Mucosa of descending colon (tissue), 3 donors: ENCODE data around the gene FXYD5. TPM values are rescaled to one million over a fixed set of nuclear protein-coding genes. Genes with fewer than 3 reads are reported as not detected.

Source experiments
- ATAC-seq: fragments of 200-7000 bp; cut with Tn5 transposase; one replicate; pipeline ENCODE4 v1.9.1; 2020; ENCODE audit warnings: mild to moderate bottlenecking, moderate library complexity
- DNase-seq, 3 donors: peaks; one replicate each; pipeline ENCODE4 v3.0.0-alpha.2; 2020
- H3K36me3 ChIP-seq: fragments of 200-600 bp; one replicate; pipeline ENCODE4 v1.8.0; 2021; ENCODE audit warnings: low read depth, mild to moderate bottlenecking
- H3K4me1 ChIP-seq: fragments of 200-600 bp; one replicate; pipeline ENCODE4 v1.8.0; 2021; ENCODE audit warnings: low read depth, mild to moderate bottlenecking
- H3K4me3 ChIP-seq: fragments of 200-600 bp; one replicate; pipeline ENCODE4 v1.8.0; 2021; ENCODE audit warnings: mild to moderate bottlenecking
- H3K9me3 ChIP-seq: fragments of 200-600 bp; one replicate; pipeline ENCODE4 v1.8.0; 2021; ENCODE audit warnings: mild to moderate bottlenecking
- CTCF ChIP-seq: fragments of 200-600 bp; IDR thresholded peaks from one replicate; pipeline ENCODE4 v1.8.0; 2022; ENCODE audit warnings: antibody characterized with exemption, mild to moderate bottlenecking
- intact Hi-C, 2 donors: fragments of 100-400 bp; cut with DNase I in 1 of 2; cut with micrococcal nuclease in 1 of 2; formaldehyde crosslinking; loops; one replicate each; pipeline versions ENCODE4 v1.11.0 to v1.11.1; 2022; cut with DNase I, micrococcal nuclease
- total RNA-seq, 3 donors: library from RNA; stranded (reverse); fragmentation: NEBNext Ultra II Directional in 2 of 3; extraction: Animal tissue kit (Norgen Biotek cat#: 25700) in 2 of 3; gene quantifications; one replicate each; pipeline versions ENCODE4 v1.2.1 to v1.2.4, GENCODE V29; 2021 to 2023
- donor health status: DM: no; HTN: no; CAD: no; lungs with moderate emphysema.
- donor health status: DM: no; HTN: no; CAD: no.
- donor health status: DM: no; HTN: yes; CAD: no.

FXYD5 gene
- total RNA-seq, 3 donors from 2014 or later, result 9.1 to 20.8 (median 17.9) TPM

- peak; percentile 61 for ATAC-seq
- TF ChIP-seq CTCF, result no peak
- Histone ChIP-seq H3K4me3 (no peak overlapping the region), H3K9me3 (no peaks in the 10 kb centered on the region), H3K36me3 (no peaks in the 10 kb centered on the region), H3K4me1 (no peaks in the 10 kb centered on the region)
- intact Hi-C loops, result no loop called here
- peak in 2 of 3 donors; percentile 68 to 71 for DNase-seq
These were observed 622 bp upstream of the FXYD5 start for GRCh38 chr19:35153701-35154524.

GRCh38 chr19:35155441-35155840 is 906 bp downstream of the FXYD5 start:
- ATAC-seq (peak; percentile 8), DNase-seq (peak in 2 of 3 donors; percentile 32 to 67)
- no peak for TF ChIP-seq CTCF
- Histone ChIP-seq H3K4me1 (no peaks in the 10 kb centered on the region), H3K4me3 (no peak overlapping the region), H3K36me3 (no peaks in the 10 kb centered on the region), H3K9me3 (no peaks in the 10 kb centered on the region)
- intact Hi-C loops, result no loop called here

- no peaks in the 10 kb centered on the region for H3K9me3 ChIP-seq
- no peaks in the 10 kb centered on the region for H3K36me3 ChIP-seq
- DNase-seq (no peak), ATAC-seq (no peak)
- no peak for TF ChIP-seq CTCF
- H3K4me1 ChIP-seq, result no peaks in the 10 kb centered on the region
- H3K4me3 ChIP-seq, result no peak overlapping the region
- intact Hi-C loops, result no loop called here
These were observed 1.6 kb downstream of the FXYD5 start for GRCh38 chr19:35155981-35156672.

GRCh38 chr19:35156673-35157014 is 2.1 kb downstream of the FXYD5 start:
- no peak for ATAC-seq
- intact Hi-C loops, result no loop called here
- TF ChIP-seq CTCF, result no peak

GRCh38 chr19:35157431-35157830 is 2.9 kb downstream of the FXYD5 start:
- no peak for ATAC-seq
- Histone ChIP-seq H3K4me1 (no peaks in the 10 kb centered on the region), H3K36me3 (no peaks in the 10 kb centered on the region), H3K4me3 (no peak overlapping the region), H3K9me3 (no peaks in the 10 kb centered on the region)
- TF ChIP-seq CTCF, result no peak
- intact Hi-C loops, result no loop called here
- no peak for DNase-seq

More at GRCh38 chr19:35156673-35157014, 2.1 kb downstream of the FXYD5 start:
- no peak for DNase-seq
- H3K36me3 ChIP-seq, result no peaks in the 10 kb centered on the region
- H3K4me1 ChIP-seq, result no peaks in the 10 kb centered on the region
- H3K4me3 ChIP-seq, result no peak overlapping the region
- no peaks in the 10 kb centered on the region for H3K9me3 ChIP-seq
